NCI-H345 (cell line): ENCODE measurements around the gene CACHD1.

Experiments used
- DNase-seq: peaks from one replicate; lab custom pipeline; 2025; lab: John Stamatoyannopoulos, UW

The CACHD1 gene

GRCh38 chr1:64523413-64524337, 53.7 kb downstream of the CACHD1 start:
- no peak for DNase-seq

DNA sequence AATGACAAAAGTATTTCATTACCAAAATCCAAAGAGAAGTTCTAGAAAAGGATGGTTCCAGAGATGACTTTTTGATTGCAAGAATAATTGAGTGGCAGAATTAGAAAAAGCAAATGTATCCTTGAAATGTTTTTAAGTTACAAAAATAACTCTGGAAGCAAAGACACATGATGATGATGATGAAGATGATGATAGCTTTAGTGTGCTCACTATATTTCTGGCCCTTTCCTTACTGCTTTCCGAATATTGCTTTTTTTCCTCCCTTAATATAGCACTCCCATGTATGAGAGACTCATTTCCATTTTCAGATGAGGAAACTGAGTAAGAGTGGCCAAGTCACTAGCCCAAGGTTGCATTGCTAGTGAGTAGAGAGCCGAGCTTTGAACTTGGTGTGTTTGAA, 54.7 kb downstream of the CACHD1 start:
- no peak for DNase-seq

DNA sequence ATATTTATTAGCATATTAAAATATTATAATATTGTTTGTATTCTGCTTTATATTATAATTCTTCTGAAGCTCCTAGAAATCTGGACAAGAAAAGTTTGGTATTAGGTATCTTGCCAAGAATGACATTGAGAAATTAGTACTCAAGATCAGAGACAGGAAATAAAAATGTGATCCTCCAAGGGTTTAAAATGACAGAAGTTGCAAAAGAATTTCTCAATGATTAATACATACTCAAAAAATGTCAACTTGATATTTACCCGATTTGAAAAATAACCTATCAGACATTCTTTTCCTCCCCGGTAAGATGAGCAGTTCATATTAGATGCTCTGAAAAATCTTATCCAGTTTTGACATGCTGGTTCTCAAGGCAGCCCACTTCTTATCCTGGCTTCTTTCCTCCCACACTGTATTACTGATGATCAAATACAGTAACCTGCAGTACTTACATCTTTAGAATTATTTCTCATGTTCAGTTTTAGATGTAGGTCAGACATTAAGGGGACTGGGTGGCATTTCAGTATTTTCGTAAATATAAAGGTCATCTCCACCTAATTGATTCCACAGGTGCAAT, 55.3 kb downstream of the CACHD1 start:
- no peak for DNase-seq

- no peak for DNase-seq
Measured at GRCh38 chr1:64526312-64526711, 56.4 kb downstream of the CACHD1 start.

GRCh38 chr1:64527165-64527564, 57.2 kb downstream of the CACHD1 start:
- DNase-seq: no peak

GRCh38 chr1:64527786-64528185, 57.9 kb downstream of the CACHD1 start:
- no peak for DNase-seq

DNA sequence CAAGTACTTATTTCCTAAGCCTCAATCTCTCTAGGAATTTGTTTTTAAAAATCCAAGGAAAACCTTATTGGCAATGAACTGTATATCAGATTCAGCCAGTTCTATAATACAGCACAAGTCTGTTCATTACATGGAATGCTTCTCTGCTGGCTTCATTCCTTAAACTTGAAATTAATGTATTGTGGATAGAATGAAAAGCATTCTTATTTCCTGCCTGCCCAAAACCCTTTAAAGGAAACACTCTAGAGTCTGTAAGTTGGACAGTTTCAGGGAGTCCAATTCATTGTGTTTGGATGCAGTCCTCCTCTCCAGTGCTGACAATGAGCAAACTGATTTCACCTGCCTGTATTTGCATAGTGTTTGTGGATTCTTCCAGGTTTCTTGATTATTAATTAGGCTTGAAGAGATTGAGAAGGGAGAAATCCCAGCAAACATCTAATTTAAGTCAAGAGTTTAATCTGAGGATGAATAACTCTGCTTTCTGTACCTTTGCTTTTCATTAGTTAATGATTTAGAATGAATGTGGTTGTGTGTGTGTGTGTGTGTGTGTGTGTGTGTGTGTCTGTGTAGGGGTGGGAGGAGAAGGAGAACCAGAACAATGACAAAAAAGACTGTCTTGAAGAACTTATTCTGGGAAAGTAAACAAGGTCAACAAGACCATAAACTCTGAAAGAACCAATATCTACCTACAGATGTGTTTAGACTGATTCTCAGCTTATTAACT, 61.2 kb downstream of the CACHD1 start:
- DNase-seq: no peak

DNA sequence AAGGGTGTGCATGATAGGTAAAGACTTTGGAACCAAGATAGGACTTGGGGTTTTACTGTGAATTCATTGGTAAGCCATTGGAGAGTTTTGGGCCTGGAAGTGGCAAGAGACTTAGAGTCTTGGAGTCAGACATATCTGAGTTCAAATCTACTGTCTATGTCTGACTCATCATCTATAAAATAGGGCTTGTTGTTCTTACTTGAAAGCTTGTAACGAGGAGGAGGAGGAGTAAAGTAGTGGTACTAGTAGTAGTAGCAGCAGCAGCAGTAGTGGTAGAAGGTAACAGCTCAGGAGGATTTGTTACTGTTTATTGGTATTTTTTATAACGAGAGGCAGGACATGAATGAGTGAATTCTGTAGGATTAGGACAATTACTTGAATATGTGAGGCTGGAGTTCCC, 62.7 kb downstream of the CACHD1 start:
- no peak for DNase-seq

GRCh38 chr1:64535938-64536835, 66.3 kb downstream of the CACHD1 start:
- DNase-seq: peak; percentile 82

DNA sequence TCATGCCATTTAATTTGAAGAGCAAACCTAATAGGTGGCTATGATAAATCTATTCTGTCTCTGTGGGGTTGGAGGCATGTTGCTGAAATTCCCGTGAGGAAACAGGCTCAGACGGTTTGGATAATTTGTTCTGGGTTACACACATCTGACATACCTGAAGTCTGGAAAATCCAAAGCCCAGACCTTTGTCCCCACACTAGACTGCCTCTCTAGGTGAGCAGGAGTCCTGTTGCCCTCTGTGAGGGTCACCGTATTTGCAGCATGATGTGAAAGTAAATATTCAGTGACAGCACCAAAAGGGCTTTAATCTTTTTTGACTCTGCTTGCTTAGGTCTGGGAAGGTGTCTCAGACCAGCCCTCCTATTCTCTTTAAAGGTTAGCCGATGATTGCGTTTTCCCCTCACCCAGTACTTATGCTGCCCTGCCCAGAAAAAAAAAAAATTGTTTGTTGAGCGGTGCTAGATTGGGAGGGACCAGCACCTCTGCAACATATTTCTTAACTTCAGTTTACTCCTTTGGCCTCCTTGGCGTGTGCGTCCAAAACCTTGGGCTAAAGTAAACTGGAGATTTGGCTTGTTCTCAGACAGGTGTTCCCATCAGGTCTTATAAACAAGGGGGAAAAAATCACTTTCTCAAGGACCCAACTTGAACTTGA, 67.0 kb downstream of the CACHD1 start:
- peak; percentile 62 for DNase-seq

DNA sequence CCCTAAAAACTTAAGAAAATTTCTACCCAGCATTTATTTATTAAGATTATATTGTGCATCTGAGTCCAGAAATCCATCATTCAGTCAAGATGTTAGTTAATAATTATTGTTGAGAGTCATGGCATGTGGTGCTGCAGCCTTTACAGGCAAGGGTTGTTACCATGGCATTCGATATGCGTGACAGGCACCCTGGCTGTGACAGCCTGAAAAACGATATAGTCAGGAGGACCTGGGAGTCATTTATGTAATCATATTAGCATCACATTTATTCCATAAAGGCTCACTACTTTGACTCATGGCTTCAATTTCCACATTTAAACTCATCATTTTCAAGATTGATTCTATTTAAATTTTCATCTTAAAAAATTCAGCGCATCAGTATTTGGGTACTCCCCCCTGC, 68.0 kb downstream of the CACHD1 start:
- DNase-seq: no peak

GRCh38 chr1:64538389-64538788, 68.5 kb downstream of the CACHD1 start:
- no peak for DNase-seq

GRCh38 chr1:64539289-64539688, 69.4 kb downstream of the CACHD1 start:
- DNase-seq: no peak

- no peak for DNase-seq
Measured at GRCh38 chr1:64539781-64540218, 69.9 kb downstream of the CACHD1 start.

GRCh38 chr1:64540265-64540791, 70.4 kb downstream of the CACHD1 start:
- DNase-seq: peak; percentile 39

DNA sequence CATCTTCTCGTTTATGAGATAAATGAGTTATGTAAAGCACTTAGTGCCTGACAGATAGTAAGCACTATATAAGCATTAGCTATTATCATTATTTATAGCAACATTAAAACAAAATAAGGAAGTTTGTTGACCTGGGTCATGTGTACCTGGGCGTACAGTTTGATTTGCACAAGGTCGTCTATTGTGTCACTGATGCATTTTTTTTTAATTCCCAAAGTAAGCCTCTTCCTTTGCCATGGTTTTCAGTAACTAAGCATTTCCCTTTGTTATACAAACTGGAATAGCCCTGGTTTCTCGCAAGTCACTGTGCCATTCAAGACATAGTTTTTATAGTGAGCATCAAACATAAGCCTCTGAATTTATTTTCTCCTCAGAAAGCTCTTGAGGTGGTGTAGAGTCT, 72.2 kb downstream of the CACHD1 start:
- no peak for DNase-seq

DNA sequence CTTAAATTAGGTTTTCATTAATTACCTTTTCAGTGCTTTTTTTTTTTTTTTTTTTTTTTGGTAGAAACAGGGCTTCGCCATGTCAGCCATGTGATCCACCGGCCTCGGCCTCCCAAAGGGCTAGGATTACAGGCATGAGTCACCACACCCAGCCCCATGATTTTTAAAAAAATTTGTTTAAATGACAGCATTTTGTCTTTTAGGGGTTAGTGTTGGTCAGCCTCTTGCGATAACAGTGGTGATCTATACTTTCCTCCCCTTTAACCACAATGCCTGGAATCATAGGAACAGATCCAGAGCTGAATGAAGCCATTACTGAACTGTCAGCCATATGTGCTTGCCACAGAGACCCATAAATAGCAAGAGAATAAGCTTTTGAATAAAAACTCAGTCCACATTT, 73.9 kb downstream of the CACHD1 start:
- no peak for DNase-seq

GRCh38 chr1:64545118-64545843, 75.4 kb downstream of the CACHD1 start:
- no peak for DNase-seq

DNA sequence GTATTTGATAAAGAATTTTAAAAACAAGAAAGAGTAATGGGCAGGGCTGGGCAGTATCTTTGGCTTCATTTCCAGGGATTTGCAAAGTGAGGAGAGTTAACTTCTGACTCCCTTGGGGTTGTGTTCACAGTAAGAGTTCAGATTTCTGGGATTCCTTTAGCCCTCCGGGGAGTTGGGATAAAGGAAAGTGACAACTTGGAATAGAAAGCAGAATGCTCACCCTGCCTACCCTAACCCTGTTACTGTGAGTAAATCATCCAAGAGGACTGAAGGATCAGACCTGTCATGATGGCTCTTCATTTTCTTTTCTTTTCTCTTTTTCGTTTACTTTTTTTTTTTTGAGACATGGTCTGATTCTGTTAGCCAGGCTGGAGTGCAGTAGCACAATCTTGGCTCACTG, 76.1 kb downstream of the CACHD1 start:
- DNase-seq: no peak
